ENCODE results near the gene TDRD10. TPM values are rescaled to one million over a fixed set of nuclear protein-coding genes. Genes with fewer than 3 reads are reported as not detected.

The TDRD10 gene
- total and polyA plus RNA-seq, 2 donors (not counting 1 experiment from before 2014, with no cell fraction given), result 0.06 TPM; not detected in 1

DNA sequence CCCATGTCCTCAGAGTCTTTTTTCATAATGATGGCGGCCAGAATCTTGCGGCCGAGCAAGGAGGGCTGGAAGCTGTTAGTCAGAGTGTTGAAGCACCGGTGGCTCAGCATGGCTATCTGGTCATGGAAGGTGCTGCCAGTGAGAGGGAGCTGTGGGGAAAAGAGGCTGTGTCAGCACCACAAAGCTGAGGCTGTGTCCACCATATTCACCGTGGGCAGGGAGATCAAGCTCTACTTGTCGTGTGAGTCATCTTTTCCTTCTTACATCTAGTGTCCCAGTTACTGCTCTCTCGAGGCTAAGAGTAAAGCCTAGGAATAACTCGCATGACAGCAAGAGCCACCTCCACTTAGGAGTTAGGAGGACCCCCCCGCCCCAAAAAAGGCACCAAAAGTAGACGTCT lies 87.8 kb downstream of the TDRD10 start:
- no peak overlapping the region for H3K4me2 ChIP-seq (replicated peaks; ENCODE audit: low read depth, low read length, poor library complexity, severe bottlenecking)
- H3K27me3 Mint-ChIP-seq, result no peaks in the 10 kb centered on the region
- H3K9me3 ChIP-seq (ENCODE audit: control extremely low read depth in 1 of 3, control insufficient read depth in 2 of 3, insufficient read depth in 1 of 3, low read length in 2 of 3), result no peaks in the 10 kb centered on the region
- H2AFZ ChIP-seq (ENCODE audit: insufficient read depth, low read depth, low read length, poor library complexity, severe bottlenecking), result no peak overlapping the region
- H3K9me3 Mint-ChIP-seq (ENCODE audit: insufficient read depth), result no peaks in the 10 kb centered on the region
- H3K27ac ChIP-seq (ENCODE audit: low read length in 2 of 2), result no peak overlapping the region
- no peak overlapping the region for H3K4me3 ChIP-seq (ENCODE audit: control extremely low read depth in 1 of 5, extremely low read depth in 1 of 5, insufficient read depth in 1 of 5, low read depth in 2 of 5, low read length in 4 of 5)
- H3K79me2 ChIP-seq (ENCODE audit: control insufficient read depth, insufficient read depth, low read length), result no peaks in the 10 kb centered on the region
- CTCF ChIA-PET, result interaction anchor here (1.4 to 1.7 kb wide), 2 partner anchors 30 to 31 kb away, joined by 4 read pairs; no protein-coding TSS in a partner anchor
- POLR2A ChIA-PET, result interaction anchor here (0.7 kb wide), 1 partner anchor 255 kb away, joined by 4 read pairs; no protein-coding TSS in a partner anchor
- peaks cover 0 to 7% of the 10 kb centered on the region in 2 donors for H3K4me1 ChIP-seq (ENCODE audit: control insufficient read depth in 2 of 2, insufficient read depth in 2 of 2, low read length in 2 of 2)
- H3K4me1 Mint-ChIP-seq, result peaks cover 9% of the 10 kb centered on the region
- H3K9ac ChIP-seq (ENCODE audit: low read length), result no peak overlapping the region
- peaks cover 6 to 96% of the 10 kb centered on the region in 2 experiments for H3K36me3 ChIP-seq (replicated peaks in 1 of 2; ENCODE audit: control extremely low read depth in 1 of 2, control insufficient read depth in 1 of 2, extremely low read depth in 1 of 2, insufficient read depth in 2 of 2, low read length in 1 of 2)
- TF ChIP-seq, protein P1, sequence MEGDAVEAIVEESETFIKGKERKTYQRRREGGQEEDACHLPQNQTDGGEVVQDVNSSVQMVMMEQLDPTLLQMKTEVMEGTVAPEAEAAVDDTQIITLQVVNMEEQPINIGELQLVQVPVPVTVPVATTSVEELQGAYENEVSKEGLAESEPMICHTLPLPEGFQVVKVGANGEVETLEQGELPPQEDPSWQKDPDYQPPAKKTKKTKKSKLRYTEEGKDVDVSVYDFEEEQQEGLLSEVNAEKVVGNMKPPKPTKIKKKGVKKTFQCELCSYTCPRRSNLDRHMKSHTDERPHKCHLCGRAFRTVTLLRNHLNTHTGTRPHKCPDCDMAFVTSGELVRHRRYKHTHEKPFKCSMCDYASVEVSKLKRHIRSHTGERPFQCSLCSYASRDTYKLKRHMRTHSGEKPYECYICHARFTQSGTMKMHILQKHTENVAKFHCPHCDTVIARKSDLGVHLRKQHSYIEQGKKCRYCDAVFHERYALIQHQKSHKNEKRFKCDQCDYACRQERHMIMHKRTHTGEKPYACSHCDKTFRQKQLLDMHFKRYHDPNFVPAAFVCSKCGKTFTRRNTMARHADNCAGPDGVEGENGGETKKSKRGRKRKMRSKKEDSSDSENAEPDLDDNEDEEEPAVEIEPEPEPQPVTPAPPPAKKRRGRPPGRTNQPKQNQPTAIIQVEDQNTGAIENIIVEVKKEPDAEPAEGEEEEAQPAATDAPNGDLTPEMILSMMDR (IDR thresholded peaks at IDR 0.05), result no peak
- no peak for TF ChIP-seq EZH2 (IDR thresholded peaks at IDR 0.05; ENCODE audit: borderline replicate concordance, insufficient read depth, low read depth, low read length, poor library complexity, severe bottlenecking)
- H3K27ac Mint-ChIP-seq, result no peak overlapping the region
- ATAC-seq (ENCODE audit: low read depth) (no peak), DNase-seq (no peak)
- H3K27me3 ChIP-seq (replicated peaks in 1 of 4; ENCODE audit: control extremely low read depth in 1 of 4, control insufficient read depth in 3 of 4, insufficient read depth in 4 of 4, low read length in 3 of 4), result no peaks in the 10 kb centered on the region
- intact Hi-C loops (cut with micrococcal nuclease), result no loop called here
- peaks cover 48% of the 10 kb centered on the region for H4K20me1 ChIP-seq (ENCODE audit: control insufficient read depth, insufficient read depth, low read length, poor library complexity, severe bottlenecking)
- WGBS (ENCODE audit: insufficient coverage), result 100% methylated on average over 5 of the region's 10 CpGs
- H3K4me3 Mint-ChIP-seq, result no peak overlapping the region

DNA sequence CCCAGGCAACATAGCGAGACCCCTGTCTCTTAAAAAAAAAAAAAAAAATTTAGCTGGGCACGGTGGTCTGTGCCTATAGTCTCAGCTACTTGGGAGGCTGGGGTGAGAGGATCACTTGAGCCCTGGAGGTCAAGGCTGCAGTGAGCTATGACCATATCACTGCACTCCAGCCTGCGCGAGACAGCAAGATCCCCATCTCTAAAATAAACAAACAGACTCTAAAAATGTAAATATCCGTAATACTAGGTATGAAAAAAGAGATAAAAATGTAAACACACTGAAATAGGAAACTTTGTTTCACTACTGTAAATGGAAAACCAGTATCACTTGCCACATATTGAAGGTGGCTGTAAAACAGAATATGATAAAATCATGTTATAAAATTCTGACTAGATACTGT lies 88.7 kb downstream of the TDRD10 start:
- ATAC-seq (ENCODE audit: low read depth) (no peak), DNase-seq (no peak)
- Mint-ChIP-seq H3K27ac (no peak overlapping the region), H3K4me1 (no peaks in the 10 kb centered on the region), H3K4me3 (no peak overlapping the region), H3K27me3 (no peaks in the 10 kb centered on the region), H3K9me3 (ENCODE audit: insufficient read depth) (no peaks in the 10 kb centered on the region)
- intact Hi-C loops (cut with micrococcal nuclease), result no loop called here
- Histone ChIP-seq H3K27me3 (replicated peaks in 1 of 4; ENCODE audit: control extremely low read depth in 1 of 4, control insufficient read depth in 3 of 4, insufficient read depth in 4 of 4, low read length in 3 of 4) (no peaks in the 10 kb centered on the region), H4K20me1 (ENCODE audit: control insufficient read depth, insufficient read depth, low read length, poor library complexity, severe bottlenecking) (peaks cover 53% of the 10 kb centered on the region), H3K9ac (ENCODE audit: low read length) (no peak overlapping the region), H3K4me3 (ENCODE audit: control extremely low read depth in 1 of 5, extremely low read depth in 1 of 5, insufficient read depth in 1 of 5, low read depth in 2 of 5, low read length in 4 of 5) (no peak overlapping the region), H3K9me3 (ENCODE audit: control extremely low read depth in 1 of 3, control insufficient read depth in 2 of 3, insufficient read depth in 1 of 3, low read length in 2 of 3) (no peaks in the 10 kb centered on the region), H3K4me1 (ENCODE audit: control insufficient read depth in 2 of 2, insufficient read depth in 2 of 2, low read length in 2 of 2) (no peaks in the 10 kb centered on the region), H3K27ac (ENCODE audit: low read length in 2 of 2) (no peak overlapping the region), H3K79me2 (ENCODE audit: control insufficient read depth, insufficient read depth, low read length) (no peaks in the 10 kb centered on the region), H3K4me2 (replicated peaks; ENCODE audit: low read depth, low read length, poor library complexity, severe bottlenecking) (no peak overlapping the region), H3K36me3 (replicated peaks in 1 of 2; ENCODE audit: control extremely low read depth in 1 of 2, control insufficient read depth in 1 of 2, extremely low read depth in 1 of 2, insufficient read depth in 2 of 2, low read length in 1 of 2) (peaks cover 6 to 94% of the 10 kb centered on the region in 2 experiments), H2AFZ (ENCODE audit: insufficient read depth, low read depth, low read length, poor library complexity, severe bottlenecking) (no peak overlapping the region)
- no peak for TF ChIP-seq EZH2 (IDR thresholded peaks at IDR 0.05; ENCODE audit: borderline replicate concordance, insufficient read depth, low read depth, low read length, poor library complexity, severe bottlenecking)
- TF ChIP-seq, protein P1 (IDR thresholded peaks at IDR 0.05), result no peak
- WGBS (ENCODE audit: insufficient coverage), result no CpG with 5 or more reads among the region's 5 CpGs
- POLR2A ChIA-PET, result interaction anchor here (0.6 to 0.7 kb wide), 2 partner anchors 81 to 474 kb away, joined by 3 to 5 read pairs; no protein-coding TSS in a partner anchor
- CTCF ChIA-PET, result interaction anchor here (0.6 to 1.7 kb wide), 2 partner anchors 17 to 30 kb away, joined by 3 to 4 read pairs; no protein-coding TSS in a partner anchor

Data from B cell (primary cell).